Measurements from ENCODE around the gene NCKIPSD. TPM values are rescaled to one million over a fixed set of nuclear protein-coding genes. Genes with fewer than 3 reads are reported as not detected.

The NCKIPSD gene
- total RNA-seq, 1 donor from 2014 or later, result 19.9 TPM

- DNase-seq (ENCODE audit: low spot score), result no peak
Measured at GRCh38 chr3:48650723-48651122, 35.0 kb downstream of the NCKIPSD start.

GRCh38 chr3:48648188-48648850, 37.4 kb downstream of the NCKIPSD start:
- no peak for DNase-seq (ENCODE audit: low spot score)

- no peak for DNase-seq (ENCODE audit: low spot score)
Measured at GRCh38 chr3:48647714-48648113, 38.0 kb downstream of the NCKIPSD start.

- DNase-seq (ENCODE audit: low spot score), result no peak
Measured at GRCh38 chr3:48644898-48645760, 40.6 kb downstream of the NCKIPSD start.

- no peak for DNase-seq (ENCODE audit: low spot score)
Measured at GRCh38 chr3:48642605-48643004, 43.1 kb downstream of the NCKIPSD start.

GRCh38 chr3:48641396-48641795, 44.3 kb downstream of the NCKIPSD start:
- DNase-seq (ENCODE audit: low spot score), result no peak

- no peak for DNase-seq (ENCODE audit: low spot score)
Measured at GRCh38 chr3:48639944-48640606, 45.6 kb downstream of the NCKIPSD start.

GRCh38 chr3:48637305-48637704, 48.4 kb downstream of the NCKIPSD start:
- DNase-seq (ENCODE audit: low spot score), result no peak

- no peak for DNase-seq (ENCODE audit: low spot score)
Measured at GRCh38 chr3:48636149-48636655, 49.5 kb downstream of the NCKIPSD start.

GRCh38 chr3:48635222-48636021, 50.3 kb downstream of the NCKIPSD start, which contains the start of gene SLC26A6:
TSS of gene SLC26A6 (minus strand) at chr3:48635461. CDS start at chr3:48635393, 68 bp downstream.
- DNase-seq (ENCODE audit: low spot score), result peak; percentile 99

- DNase-seq (ENCODE audit: low spot score), result no peak
Measured at GRCh38 chr3:48634661-48635221, 51.0 kb downstream of the NCKIPSD start.

GRCh38 chr3:48633743-48634142, 52.0 kb downstream of the NCKIPSD start:
- DNase-seq (ENCODE audit: low spot score), result no peak

- no peak for DNase-seq (ENCODE audit: low spot score)
Measured at GRCh38 chr3:48633256-48633655, 52.5 kb downstream of the NCKIPSD start.

- DNase-seq (ENCODE audit: low spot score), result no peak
Measured at GRCh38 chr3:48631516-48632448, 53.9 kb downstream of the NCKIPSD start.

GRCh38 chr3:48630833-48631232, 54.9 kb downstream of the NCKIPSD start:
- DNase-seq (ENCODE audit: low spot score), result no peak

- DNase-seq (ENCODE audit: low spot score), result no peak
Measured at GRCh38 chr3:48630407-48630806, 55.3 kb downstream of the NCKIPSD start.

- DNase-seq (ENCODE audit: low spot score), result no peak
Measured at GRCh38 chr3:48629894-48630293, 55.8 kb downstream of the NCKIPSD start.

- DNase-seq (ENCODE audit: low spot score), result no peak
Measured at GRCh38 chr3:48628277-48629017, 57.3 kb downstream of the NCKIPSD start.

- no peak for DNase-seq (ENCODE audit: low spot score)
Measured at GRCh38 chr3:48625600-48625999, 60.1 kb downstream of the NCKIPSD start.
